Erythroblast (primary cell): Measurements from ENCODE around the gene C10orf95.

Experiments used
- GATA1 ChIP-seq: IDR thresholded peaks from 2 replicates; pipeline ENCODE4 v1.6.1; 2011; ENCODE audit warnings: low read depth, mild to moderate bottlenecking, control low read depth, low read length, moderate library complexity
- POLR2A ChIP-seq: IDR thresholded peaks from 2 replicates; pipeline ENCODE4 v1.6.1; 2011; ENCODE audit warnings: mild to moderate bottlenecking, low read length

DNA sequence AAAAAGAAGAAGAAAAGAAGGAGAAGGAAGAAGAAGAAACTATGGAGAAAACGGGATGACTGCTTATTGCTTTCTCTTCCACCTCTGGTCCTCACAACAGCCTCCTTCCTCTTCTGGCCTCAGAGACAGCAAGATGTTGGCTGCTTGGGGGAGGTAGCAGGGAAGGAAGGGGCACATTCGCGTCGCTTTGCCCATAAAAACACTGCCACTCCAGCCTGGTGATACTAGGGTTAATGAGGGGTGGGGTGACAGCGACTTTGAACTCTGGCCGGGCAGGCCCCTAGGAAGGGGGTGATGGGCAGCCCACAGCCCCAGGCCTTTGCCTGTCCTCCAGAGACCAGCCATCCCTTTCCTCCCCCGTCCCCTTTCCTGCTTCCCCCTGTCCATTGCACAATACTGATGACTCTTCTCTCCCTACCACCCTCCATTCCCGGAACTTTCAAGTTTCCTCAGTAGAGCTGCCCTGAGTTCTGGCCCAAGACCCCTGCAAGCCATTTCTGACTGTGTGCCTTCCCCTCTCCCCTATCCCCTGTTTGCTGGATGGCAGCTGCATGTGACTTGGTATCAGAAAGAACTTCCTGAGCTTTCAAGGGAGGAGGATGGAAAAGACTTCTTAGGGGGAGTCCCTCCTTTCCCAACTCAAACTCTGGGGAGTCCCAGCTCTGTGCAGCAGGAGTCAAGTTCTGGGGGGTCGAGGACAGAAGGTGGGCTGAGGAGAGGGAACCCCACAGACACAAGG lies 16.8 kb downstream of the C10orf95 start:
- TF ChIP-seq GATA1 (no peak), POLR2A (no peak)
